ENCODE results near the gene HLA-DQA1. TPM values are rescaled to one million over a fixed set of nuclear protein-coding genes. Genes with fewer than 3 reads are reported as not detected.

The HLA-DQA1 gene
- total and polyA plus RNA-seq, 2 experiments from 2014 or later = 0.42 TPM; not detected in 1

DNA sequence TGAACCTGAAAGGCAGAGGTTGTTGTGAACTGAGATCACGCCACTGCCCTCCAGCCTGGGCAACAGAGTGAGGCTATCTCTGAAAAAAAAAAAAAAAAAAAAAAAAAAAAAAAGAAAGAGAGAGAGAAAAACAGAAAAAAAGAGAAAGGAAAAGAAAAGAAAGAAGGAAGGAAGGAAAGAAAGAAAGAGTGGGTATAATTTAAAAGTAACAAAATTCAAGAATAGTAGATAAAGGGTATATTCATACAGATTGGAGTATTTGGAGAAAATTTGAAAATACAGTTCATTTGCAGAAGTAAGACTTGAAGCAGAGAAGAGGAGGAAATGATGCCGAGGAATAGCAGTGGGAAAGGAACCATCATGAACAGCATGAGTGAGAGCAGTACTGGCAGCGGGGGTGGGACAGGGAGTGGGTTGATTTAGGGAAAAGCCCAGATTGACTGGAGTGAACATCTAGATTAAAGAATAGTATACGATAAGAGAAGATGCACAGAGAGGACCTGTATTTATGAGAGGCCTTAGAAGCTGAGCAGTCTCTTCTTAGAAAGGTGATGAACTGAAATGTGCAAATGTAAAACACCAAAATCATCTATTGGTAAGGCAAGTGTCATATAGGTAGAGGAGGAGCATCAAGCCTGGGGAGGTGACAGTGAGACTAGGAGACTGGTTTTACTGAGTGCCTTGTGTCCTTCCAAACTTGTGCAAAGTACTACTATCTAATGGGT lies 29.8 kb upstream of the HLA-DQA1 start (continued):
- TF ChIP-seq STAT1 (IDR thresholded peaks at IDR 0.05; ENCODE audit: unreplicated experiment) = no peak
- no peak for TF ChIP-seq ZNF462 (CRISPR knock-in tag; IDR thresholded peaks at IDR 0.05)

DNA sequence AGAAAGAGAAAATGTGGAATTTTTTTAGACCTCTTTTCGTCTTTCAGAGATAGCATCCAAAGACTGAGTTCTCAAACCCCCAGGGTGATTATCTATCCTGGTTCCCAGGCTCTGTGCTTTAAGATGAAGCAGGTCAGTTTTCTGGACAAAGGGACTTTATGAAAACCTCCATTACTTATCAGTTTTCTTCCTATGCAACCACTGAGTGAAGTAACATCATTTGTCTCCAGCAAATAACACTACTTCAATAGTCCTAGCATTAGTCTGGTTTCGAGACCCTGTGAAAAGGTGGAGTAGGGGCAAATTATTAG lies 29.3 kb upstream of the HLA-DQA1 start:
- Histone ChIP-seq H3K4me3 (no peak overlapping the region), H3K79me2 (replicated peaks; ENCODE audit: insufficient read depth) (no peaks in the 10 kb centered on the region), H3K4me1 (ENCODE audit: insufficient read depth) (no peaks in the 10 kb centered on the region), H3K27me3 (ENCODE audit: insufficient read depth) (no peaks in the 10 kb centered on the region), H3K4me2 (no peak overlapping the region), H3K27ac (ENCODE audit: low read depth) (no peak overlapping the region), H4K20me1 (replicated peaks; ENCODE audit: insufficient read depth) (no peaks in the 10 kb centered on the region), H3K9me2 (ENCODE audit: insufficient read depth) (no peaks in the 10 kb centered on the region), H3K36me3 (ENCODE audit: insufficient read depth) (no peaks in the 10 kb centered on the region), H3F3A (replicated peaks; ENCODE audit: low read depth) (no peaks in the 10 kb centered on the region), H2AFZ (no peak overlapping the region)
- no peak overlapping the region for H3K4me3 Mint-ChIP-seq
- TF ChIP-seq ZNF114 (CRISPR knock-in tag; IDR thresholded peaks at IDR 0.05) = no peak
- no peak for TF ChIP-seq NANOG (IDR thresholded peaks at IDR 0.05; ENCODE audit: borderline replicate concordance)
- no peak for TF ChIP-seq REST (IDR thresholded peaks at IDR 0.05; ENCODE audit: unreplicated experiment)
- TF ChIP-seq, protein P1, sequence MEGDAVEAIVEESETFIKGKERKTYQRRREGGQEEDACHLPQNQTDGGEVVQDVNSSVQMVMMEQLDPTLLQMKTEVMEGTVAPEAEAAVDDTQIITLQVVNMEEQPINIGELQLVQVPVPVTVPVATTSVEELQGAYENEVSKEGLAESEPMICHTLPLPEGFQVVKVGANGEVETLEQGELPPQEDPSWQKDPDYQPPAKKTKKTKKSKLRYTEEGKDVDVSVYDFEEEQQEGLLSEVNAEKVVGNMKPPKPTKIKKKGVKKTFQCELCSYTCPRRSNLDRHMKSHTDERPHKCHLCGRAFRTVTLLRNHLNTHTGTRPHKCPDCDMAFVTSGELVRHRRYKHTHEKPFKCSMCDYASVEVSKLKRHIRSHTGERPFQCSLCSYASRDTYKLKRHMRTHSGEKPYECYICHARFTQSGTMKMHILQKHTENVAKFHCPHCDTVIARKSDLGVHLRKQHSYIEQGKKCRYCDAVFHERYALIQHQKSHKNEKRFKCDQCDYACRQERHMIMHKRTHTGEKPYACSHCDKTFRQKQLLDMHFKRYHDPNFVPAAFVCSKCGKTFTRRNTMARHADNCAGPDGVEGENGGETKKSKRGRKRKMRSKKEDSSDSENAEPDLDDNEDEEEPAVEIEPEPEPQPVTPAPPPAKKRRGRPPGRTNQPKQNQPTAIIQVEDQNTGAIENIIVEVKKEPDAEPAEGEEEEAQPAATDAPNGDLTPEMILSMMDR (conservative IDR thresholded peaks at IDR 0.05; ENCODE audit: low read depth in 2 of 2) = no peak
- TF ChIP-seq EZH2 (IDR thresholded peaks at IDR 0.05; ENCODE audit: low read depth, unreplicated experiment) = no peak
- no peak for TF ChIP-seq EZH2phosphoT487 (IDR thresholded peaks at IDR 0.05; ENCODE audit: unreplicated experiment)
- no peaks in the 10 kb centered on the region for H3K9me3 Mint-ChIP-seq
- ATAC-seq (no peak), DNase-seq (ENCODE audit: low spot score) (no peak)
- H3K27me3 Mint-ChIP-seq (ENCODE audit: insufficient read depth, low read depth, poor library complexity) = peaks cover 1% of the 10 kb centered on the region
- H3K27ac Mint-ChIP-seq = no peak overlapping the region
- peaks cover 8% of the 10 kb centered on the region for H3K4me1 Mint-ChIP-seq
- no peaks in the 10 kb centered on the region for H3K36me3 Mint-ChIP-seq (ENCODE audit: low read depth)

All from GM23338 (cell line).